ENCODE data around the gene SYTL5. TPM values are rescaled to one million over a fixed set of nuclear protein-coding genes. Genes with fewer than 3 reads are reported as not detected.

Gene SYTL5
- total and polyA plus RNA-seq, 2 experiments from 2014 or later, result 0.23 to 0.35 TPM

GRCh38 chrX:37975421-37975820 lies 30.9 kb upstream of the SYTL5 start:
- no peaks in the 10 kb centered on the region for H3F3A ChIP-seq (replicated peaks; ENCODE audit: low read depth)
- no peak for ATAC-seq
- H3K79me2 ChIP-seq (replicated peaks; ENCODE audit: insufficient read depth), result no peaks in the 10 kb centered on the region
- no peak overlapping the region for H2AFZ ChIP-seq
- no peaks in the 10 kb centered on the region for H4K20me1 ChIP-seq (replicated peaks; ENCODE audit: insufficient read depth)
- no peak overlapping the region for H3K27ac ChIP-seq (ENCODE audit: low read depth)
- Mint-ChIP-seq H3K27ac (no peak overlapping the region), H3K27me3 (ENCODE audit: insufficient read depth, low read depth, poor library complexity) (no peaks in the 10 kb centered on the region), H3K4me1 (peaks cover 3% of the 10 kb centered on the region; the same call in 2 of the 3 replicates), H3K36me3 (ENCODE audit: low read depth) (no peaks in the 10 kb centered on the region), H3K4me3 (no peak overlapping the region), H3K9me3 (no peaks in the 10 kb centered on the region)
- no peak for DNase-seq (ENCODE audit: low spot score)
- no peaks in the 10 kb centered on the region for H3K27me3 ChIP-seq (ENCODE audit: insufficient read depth)
- no peak overlapping the region for H3K4me3 ChIP-seq
- no peak overlapping the region for H3K4me2 ChIP-seq
- no peak for TF ChIP-seq NANOG (IDR thresholded peaks at IDR 0.05; ENCODE audit: borderline replicate concordance)
- TF ChIP-seq ZNF114 (CRISPR knock-in tag; IDR thresholded peaks at IDR 0.05), result no peak
- no peak for TF ChIP-seq CTCF (conservative IDR thresholded peaks at IDR 0.05; ENCODE audit: low read depth in 2 of 2)
- no peak for TF ChIP-seq CREB1 (CRISPR knock-in tag; IDR thresholded peaks at IDR 0.05; ENCODE audit: low read depth)
- TF ChIP-seq REST (IDR thresholded peaks at IDR 0.05; ENCODE audit: unreplicated experiment), result no peak
- no peak for TF ChIP-seq ZNF462 (CRISPR knock-in tag; IDR thresholded peaks at IDR 0.05)
- TF ChIP-seq ZNF331 (CRISPR knock-in tag; IDR thresholded peaks at IDR 0.05; ENCODE audit: low read depth), result no peak
- no peak for TF ChIP-seq STAT1 (IDR thresholded peaks at IDR 0.05; ENCODE audit: unreplicated experiment)
- no peak for TF ChIP-seq POLR2AphosphoS5 (IDR thresholded peaks at IDR 0.05; ENCODE audit: low read depth)
- no peak for TF ChIP-seq JUNB (IDR thresholded peaks at IDR 0.05; ENCODE audit: unreplicated experiment)
- TF ChIP-seq ETS1 (IDR thresholded peaks at IDR 0.05), result no peak
- TF ChIP-seq EZH2 (IDR thresholded peaks at IDR 0.05; ENCODE audit: low read depth, unreplicated experiment), result no peak
- no peak for TF ChIP-seq EZH2phosphoT487 (IDR thresholded peaks at IDR 0.05; ENCODE audit: unreplicated experiment)
- H3K4me1 ChIP-seq (ENCODE audit: insufficient read depth), result no peaks in the 10 kb centered on the region
- H3K36me3 ChIP-seq (ENCODE audit: insufficient read depth), result no peaks in the 10 kb centered on the region
- no peaks in the 10 kb centered on the region for H3K9me2 ChIP-seq (ENCODE audit: insufficient read depth)

Measured in GM23338 (cell line).